Astrocyte (in vitro differentiated cells and primary cell): ENCODE measurements around the gene HECA. TPM values are rescaled to one million over a fixed set of nuclear protein-coding genes. Genes with fewer than 3 reads are reported as not detected.

Source experiments
- DNase-seq: peaks from one replicate; pipeline ENCODE4 v3.0.0-alpha.2; 2010; ENCODE audit warnings: low read depth
- FAIRE-seq: peaks from 2 replicates; lab custom pipeline; 2011; peaks lifted over from hg19 to GRCh38; lab: Jason Lieb, UNC
- H2AFZ ChIP-seq: 2 replicates; pipeline ENCODE4 v1.6.0; 2012; ENCODE audit warnings: low read depth, low read length, inconsistent platforms
- H3K27ac ChIP-seq: 2 replicates; pipeline ENCODE4 v1.5.1; 2011; ENCODE audit warnings: low read depth, low read length, inconsistent platforms
- H3K27me3 ChIP-seq: 2 replicates; pipeline ENCODE4 v1.6.0; 2011; ENCODE audit warnings: low read length, inconsistent platforms; ENCODE audit not compliant: insufficient read depth
- H3K36me3 ChIP-seq: 2 replicates; pipeline ENCODE4 v1.5.1; 2011; ENCODE audit warnings: low read length, inconsistent platforms; ENCODE audit not compliant: insufficient read depth
- H3K4me1 ChIP-seq: 2 replicates; pipeline ENCODE4 v1.5.1; 2011; ENCODE audit warnings: low read length, inconsistent platforms; ENCODE audit not compliant: insufficient read depth
- H3K4me2 ChIP-seq: 2 replicates; pipeline ENCODE4 v1.6.0; 2012; ENCODE audit warnings: low read length, inconsistent platforms
- H3K4me3 ChIP-seq: 2 replicates; pipeline ENCODE4 v1.5.1; 2011; ENCODE audit warnings: low read depth, mild to moderate bottlenecking, low read length, inconsistent platforms; ENCODE audit not compliant: insufficient read depth
- H3K79me2 ChIP-seq: 2 replicates; pipeline ENCODE4 v1.6.0; 2012; ENCODE audit warnings: mild to moderate bottlenecking, low read length, inconsistent platforms; ENCODE audit not compliant: insufficient read depth
- H3K9ac ChIP-seq: 2 replicates; pipeline ENCODE4 v1.6.0; 2012; ENCODE audit warnings: mild to moderate bottlenecking, low read length, inconsistent platforms
- H3K9me3 ChIP-seq: 2 replicates; pipeline ENCODE4 v1.5.1; 2012; ENCODE audit warnings: low read depth, mild to moderate bottlenecking, low read length, inconsistent platforms; ENCODE audit not compliant: insufficient read depth
- H4K20me1 ChIP-seq: 2 replicates; pipeline ENCODE4 v1.6.0; 2012; ENCODE audit warnings: low read length, inconsistent platforms; ENCODE audit not compliant: insufficient read depth
- H3K27ac Mint-ChIP-seq: one replicate; pipeline ENCODE4 v1.8.0; 2021; ENCODE audit warnings: mild to moderate bottlenecking, mixed read lengths; ENCODE audit not compliant: unreplicated experiment
- H3K27me3 Mint-ChIP-seq: one replicate; pipeline ENCODE4 v1.8.0; 2021; ENCODE audit warnings: low read depth, mixed read lengths; ENCODE audit not compliant: unreplicated experiment
- H3K36me3 Mint-ChIP-seq: one replicate; pipeline ENCODE4 v1.8.0; 2021; ENCODE audit warnings: low read depth, mixed read lengths; ENCODE audit not compliant: unreplicated experiment
- H3K4me1 Mint-ChIP-seq: one replicate; pipeline ENCODE4 v1.8.0; 2021; ENCODE audit warnings: low read depth, mixed read lengths; ENCODE audit not compliant: unreplicated experiment
- H3K4me3 Mint-ChIP-seq: one replicate; pipeline ENCODE4 v1.8.0; 2021; ENCODE audit warnings: mild to moderate bottlenecking, moderate library complexity, mixed read lengths; ENCODE audit not compliant: unreplicated experiment
- H3K9me3 Mint-ChIP-seq: one replicate; pipeline ENCODE4 v1.8.0; 2021; ENCODE audit warnings: mild to moderate bottlenecking, mixed read lengths; ENCODE audit not compliant: unreplicated experiment
- EZH2 ChIP-seq: IDR thresholded peaks from 2 replicates; pipeline ENCODE4 v1.6.1; 2012; ENCODE audit warnings: mild to moderate bottlenecking, low read length, inconsistent platforms; ENCODE audit not compliant: insufficient read depth
- total RNA-seq: library from RNA; stranded (reverse); gene quantifications from 2 replicates; pipeline ENCODE4 v1.2.1, GENCODE V29; 2021
- TF ChIP-seq, protein P1 (sequence below): IDR thresholded peaks from 2 replicates; pipeline ENCODE4 v1.5.1; 2011; ENCODE audit warnings: low read depth, mild to moderate bottlenecking, inconsistent platforms, low read length, moderate library complexity; ENCODE audit not compliant: insufficient read depth

The HECA gene
- total RNA-seq, 1 donor from 2014 or later: 11.1 TPM

DNA sequence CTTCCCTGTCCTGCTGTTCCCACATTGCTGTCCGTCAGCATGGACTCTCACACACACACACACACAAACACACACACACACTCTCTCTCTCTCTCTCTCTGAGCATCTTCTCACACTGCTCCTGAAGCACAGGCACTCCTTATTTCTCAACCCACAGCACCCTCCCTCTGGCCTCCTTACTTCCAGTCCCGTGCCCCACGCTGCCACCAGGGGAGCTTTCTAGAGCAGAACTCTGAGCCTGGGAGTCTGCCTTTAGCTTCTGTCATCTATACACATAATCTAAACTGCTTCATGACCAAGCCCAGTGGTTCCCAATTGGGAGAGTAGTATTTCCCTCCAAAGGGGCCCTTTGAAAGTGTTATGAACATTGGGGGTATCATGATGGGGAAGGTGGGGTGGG, 29.1 kb downstream of the HECA start:
- Mint-ChIP-seq H3K9me3 (peaks cover 2% of the 10 kb centered on the region), H3K36me3 (peaks cover 12% of the 10 kb centered on the region), H3K27me3 (no peaks in the 10 kb centered on the region), H3K4me1 (peaks cover 18% of the 10 kb centered on the region), H3K27ac (no peak overlapping the region), H3K4me3 (no peak overlapping the region)
- no peak overlapping the region for H2AFZ ChIP-seq
- H3K27ac ChIP-seq: no peak overlapping the region
- H3K4me1 ChIP-seq: no peaks in the 10 kb centered on the region
- no peaks in the 10 kb centered on the region for H3K9me3 ChIP-seq
- no peak for DNase-seq
- FAIRE-seq: no peak
- H3K4me2 ChIP-seq: no peak overlapping the region
- H3K36me3 ChIP-seq: no peaks in the 10 kb centered on the region
- no peak overlapping the region for H3K9ac ChIP-seq
- H4K20me1 ChIP-seq: peaks cover 48% of the 10 kb centered on the region
- no peaks in the 10 kb centered on the region for H3K27me3 ChIP-seq
- peaks cover 6% of the 10 kb centered on the region for H3K79me2 ChIP-seq
- no peak overlapping the region for H3K4me3 ChIP-seq
- no peak for TF ChIP-seq EZH2
- TF ChIP-seq, protein P1, sequence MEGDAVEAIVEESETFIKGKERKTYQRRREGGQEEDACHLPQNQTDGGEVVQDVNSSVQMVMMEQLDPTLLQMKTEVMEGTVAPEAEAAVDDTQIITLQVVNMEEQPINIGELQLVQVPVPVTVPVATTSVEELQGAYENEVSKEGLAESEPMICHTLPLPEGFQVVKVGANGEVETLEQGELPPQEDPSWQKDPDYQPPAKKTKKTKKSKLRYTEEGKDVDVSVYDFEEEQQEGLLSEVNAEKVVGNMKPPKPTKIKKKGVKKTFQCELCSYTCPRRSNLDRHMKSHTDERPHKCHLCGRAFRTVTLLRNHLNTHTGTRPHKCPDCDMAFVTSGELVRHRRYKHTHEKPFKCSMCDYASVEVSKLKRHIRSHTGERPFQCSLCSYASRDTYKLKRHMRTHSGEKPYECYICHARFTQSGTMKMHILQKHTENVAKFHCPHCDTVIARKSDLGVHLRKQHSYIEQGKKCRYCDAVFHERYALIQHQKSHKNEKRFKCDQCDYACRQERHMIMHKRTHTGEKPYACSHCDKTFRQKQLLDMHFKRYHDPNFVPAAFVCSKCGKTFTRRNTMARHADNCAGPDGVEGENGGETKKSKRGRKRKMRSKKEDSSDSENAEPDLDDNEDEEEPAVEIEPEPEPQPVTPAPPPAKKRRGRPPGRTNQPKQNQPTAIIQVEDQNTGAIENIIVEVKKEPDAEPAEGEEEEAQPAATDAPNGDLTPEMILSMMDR: no peak

DNA sequence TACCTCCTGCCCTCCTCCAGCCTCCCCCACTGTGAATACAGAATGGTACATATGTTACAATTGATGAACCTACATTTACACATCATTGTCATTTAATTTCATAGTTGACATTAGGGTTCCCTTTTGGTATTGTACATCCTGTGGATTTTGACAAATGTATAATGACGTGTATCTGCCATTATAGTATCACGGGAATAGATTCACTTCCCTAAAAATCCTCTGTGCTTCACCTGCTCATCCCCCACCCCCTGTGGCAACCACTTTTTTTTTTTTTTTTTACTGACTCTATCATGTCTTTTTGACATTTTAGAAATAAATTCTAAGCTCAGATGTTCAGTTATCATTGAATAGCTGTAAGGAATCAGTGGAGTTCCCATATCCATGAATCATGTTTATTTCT, 30.4 kb downstream of the HECA start:
- Histone ChIP-seq H3K27me3 (no peaks in the 10 kb centered on the region), H3K27ac (no peak overlapping the region), H4K20me1 (peaks cover 43% of the 10 kb centered on the region), H3K36me3 (no peaks in the 10 kb centered on the region), H3K4me3 (no peak overlapping the region), H2AFZ (no peak overlapping the region), H3K79me2 (peaks cover 6% of the 10 kb centered on the region), H3K9ac (no peak overlapping the region), H3K9me3 (no peaks in the 10 kb centered on the region), H3K4me2 (no peak overlapping the region), H3K4me1 (no peaks in the 10 kb centered on the region)
- Mint-ChIP-seq H3K36me3 (peaks cover 12% of the 10 kb centered on the region), H3K9me3 (peaks cover 2% of the 10 kb centered on the region), H3K27me3 (no peaks in the 10 kb centered on the region), H3K4me3 (no peak overlapping the region), H3K4me1 (peaks cover 18% of the 10 kb centered on the region), H3K27ac (no peak overlapping the region)
- FAIRE-seq (no peak), DNase-seq (no peak)
- TF ChIP-seq, protein P1: no peak
- no peak for TF ChIP-seq EZH2

DNA sequence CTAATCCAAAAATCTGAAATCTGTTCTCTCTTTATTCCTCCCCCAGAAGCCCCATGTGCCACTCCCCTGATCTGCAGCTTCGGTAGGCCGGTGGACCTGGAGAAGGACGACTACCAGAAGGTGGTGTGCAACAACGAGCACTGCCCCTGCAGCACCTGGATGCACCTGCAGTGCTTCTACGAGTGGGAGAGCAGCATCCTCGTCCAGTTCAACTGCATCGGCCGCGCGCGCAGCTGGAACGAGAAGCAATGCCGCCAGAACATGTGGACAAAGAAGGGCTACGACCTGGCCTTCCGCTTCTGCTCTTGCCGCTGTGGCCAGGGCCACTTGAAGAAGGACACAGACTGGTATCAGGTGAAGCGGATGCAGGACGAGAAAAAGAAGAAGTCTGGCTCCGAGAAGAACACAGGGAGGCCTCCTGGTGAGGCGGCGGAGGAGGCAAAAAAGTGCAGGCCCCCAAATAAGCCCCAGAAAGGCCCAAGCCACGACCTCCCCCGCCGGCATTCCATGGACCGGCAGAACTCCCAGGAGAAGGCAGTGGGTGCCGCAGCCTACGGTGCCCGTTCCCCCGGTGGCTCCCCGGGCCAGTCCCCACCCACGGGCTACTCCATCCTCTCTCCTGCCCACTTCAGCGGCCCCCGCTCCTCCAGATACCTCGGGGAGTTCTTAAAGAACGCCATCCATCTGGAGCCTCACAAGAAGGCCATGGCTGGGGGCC, 31.5 kb downstream of the HECA start:
- Histone ChIP-seq H3K4me3 (no peak overlapping the region), H3K27me3 (no peaks in the 10 kb centered on the region), H3K9ac (no peak overlapping the region), H3K4me2 (no peak overlapping the region), H3K36me3 (no peaks in the 10 kb centered on the region), H3K79me2 (peaks cover 6% of the 10 kb centered on the region), H3K4me1 (no peaks in the 10 kb centered on the region), H4K20me1 (peaks cover 34% of the 10 kb centered on the region), H3K27ac (no peak overlapping the region), H2AFZ (no peak overlapping the region), H3K9me3 (no peaks in the 10 kb centered on the region)
- FAIRE-seq (no peak), DNase-seq (no peak)
- H3K4me1 Mint-ChIP-seq: peaks cover 12% of the 10 kb centered on the region
- no peak overlapping the region for H3K27ac Mint-ChIP-seq
- H3K9me3 Mint-ChIP-seq: peaks cover 2% of the 10 kb centered on the region
- TF ChIP-seq EZH2: no peak
- TF ChIP-seq, protein P1: no peak
- peaks cover 12% of the 10 kb centered on the region for H3K36me3 Mint-ChIP-seq
- H3K27me3 Mint-ChIP-seq: no peaks in the 10 kb centered on the region
- H3K4me3 Mint-ChIP-seq: no peak overlapping the region
